Right cardiac atrium (tissue), 5 donors: ENCODE results near the gene TGDS. TPM values are rescaled to one million over a fixed set of nuclear protein-coding genes. Genes with fewer than 3 reads are reported as not detected.

Experiments used
- ATAC-seq, 2 donors: fragments of 200-7000 bp; cut with Tn5 transposase; one replicate each; pipeline versions ENCODE4 v1.8.0 to v1.9.1; 2020; ENCODE audit warnings: moderate library complexity in 2 of 2, mild to moderate bottlenecking in 1 of 2
- DNase-seq, 3 donors: peaks; one replicate each; pipeline ENCODE4 v3.0.0-alpha.2; 2020
- H3K27ac ChIP-seq: one replicate; pipeline ENCODE4 v1.5.1; 2013; ENCODE audit warnings: mild to moderate bottlenecking, low read length, control low read depth, moderate library complexity
- H3K27me3 ChIP-seq: one replicate; pipeline ENCODE4 v1.6.1; 2013; ENCODE audit not compliant: control insufficient read depth, insufficient read depth
- H3K4me1 ChIP-seq: one replicate; pipeline ENCODE4 v1.6.1; 2013; ENCODE audit warnings: low read length; ENCODE audit not compliant: control insufficient read depth, insufficient read depth
- H3K4me3 ChIP-seq: one replicate; pipeline ENCODE4 v1.5.1; 2013; ENCODE audit warnings: low read length, control low read depth
- H3K9me3 ChIP-seq: one replicate; pipeline ENCODE4 v1.6.1; 2013; ENCODE audit warnings: low read length; ENCODE audit not compliant: control insufficient read depth
- WGBS: extraction: QIAGEN DNeasy Blood & Tissue Kit; methylation state at CpG from one replicate; pipeline ENCODE4 v1.1.7; 2013; 5-methylcytosine and 5-hydroxymethylcytosine counted together
- intact Hi-C, 4 donors: fragments of 100-400 bp; cut with DNase I; formaldehyde crosslinking; loops; one replicate each; pipeline versions ENCODE4 v1.11.0 to v1.14.0; 2022 to 2023
- polyA plus RNA-seq: library from polyadenylated mRNA; stranded (reverse); fragments of 200-250 nt; gene quantifications from one replicate; pipeline ENCODE4 v1.2.3, GENCODE V29; 2013
- total RNA-seq, 4 donors: library from RNA; stranded (reverse); fragmentation: NEBNext Ultra II Directional; extraction: Animal tissue kit (Norgen Biotek cat#: 25700); gene quantifications; one replicate each; pipeline ENCODE4 v1.2.1, GENCODE V29; 2021
- donor health status: healthy with polysubstance abuse.
- donor health status: DM: no; HTN: yes; CAD: no.
- donor health status: DM: no; HTN: no; CAD: no.
- donor health status: DM: no; HTN: yes; CAD: no; lungs with severe emphysema.
- donor health status: DM: yes; HTN: yes; CAD: no.

The TGDS gene
- total and polyA plus RNA-seq, 5 donors = 4.9 to 5.8 (median 5.4) TPM

- H3K4me1 ChIP-seq = no peaks in the 10 kb centered on the region
- ATAC-seq = no peak
- WGBS = 84% methylated on average over 2 of the region's 2 CpGs
- no peaks in the 10 kb centered on the region for H3K9me3 ChIP-seq
- DNase-seq = no peak
- H3K4me3 ChIP-seq = no peak overlapping the region
- intact Hi-C loops = no loop called here
- no peak overlapping the region for H3K27ac ChIP-seq
- H3K27me3 ChIP-seq = no peaks in the 10 kb centered on the region
These were observed 24.4 kb upstream of the TGDS start for GRCh38 chr13:94620286-94620896.

GRCh38 chr13:94617389-94618000, 21.5 kb upstream of the TGDS start:
- Histone ChIP-seq H3K4me1 (no peaks in the 10 kb centered on the region), H3K4me3 (no peak overlapping the region), H3K27ac (no peak overlapping the region), H3K9me3 (no peaks in the 10 kb centered on the region), H3K27me3 (no peaks in the 10 kb centered on the region)
- WGBS = 65% methylated on average over 4 of the region's 4 CpGs
- ATAC-seq = no peak
- no peak for DNase-seq
- intact Hi-C loops = loop anchor here (1.0 to 5.0 kb wide), 4 partner anchors 180 to 185 kb away; no protein-coding TSS in a partner anchor

GRCh38 chr13:94613051-94613450, 17.1 kb upstream of the TGDS start:
- DNase-seq (no peak), ATAC-seq (no peak)
- no peaks in the 10 kb centered on the region for H3K27me3 ChIP-seq
- intact Hi-C loops = no loop called here
- H3K4me3 ChIP-seq = no peak overlapping the region
- no peaks in the 10 kb centered on the region for H3K9me3 ChIP-seq
- no peaks in the 10 kb centered on the region for H3K4me1 ChIP-seq
- no peak overlapping the region for H3K27ac ChIP-seq

GRCh38 chr13:94612050-94612449, 16.1 kb upstream of the TGDS start:
- 81% methylated on average over 4 of the region's 4 CpGs for WGBS
- no peak for ATAC-seq
- intact Hi-C loops = no loop called here
- Histone ChIP-seq H3K4me1 (peaks cover 2% of the 10 kb centered on the region), H3K4me3 (no peak overlapping the region), H3K27ac (no peak overlapping the region), H3K9me3 (no peaks in the 10 kb centered on the region), H3K27me3 (no peaks in the 10 kb centered on the region)
- DNase-seq = no peak

GRCh38 chr13:94610475-94610874, 14.5 kb upstream of the TGDS start:
- WGBS = 95% methylated on average over 5 of the region's 5 CpGs
- no peaks in the 10 kb centered on the region for H3K27me3 ChIP-seq
- peaks cover 2% of the 10 kb centered on the region for H3K4me1 ChIP-seq
- no peak for ATAC-seq
- H3K27ac ChIP-seq = no peak overlapping the region
- no peak overlapping the region for H3K4me3 ChIP-seq
- H3K9me3 ChIP-seq = no peaks in the 10 kb centered on the region
- no peak for DNase-seq
- intact Hi-C loops = no loop called here

- ATAC-seq (no peak), DNase-seq (no peak)
- intact Hi-C loops = no loop called here
- no peaks in the 10 kb centered on the region for H3K9me3 ChIP-seq
- no peaks in the 10 kb centered on the region for H3K27me3 ChIP-seq
- 91% methylated on average over 2 of the region's 2 CpGs for WGBS
- H3K27ac ChIP-seq = no peak overlapping the region
- peaks cover 2% of the 10 kb centered on the region for H3K4me1 ChIP-seq
- no peak overlapping the region for H3K4me3 ChIP-seq
These were observed 13.2 kb upstream of the TGDS start for GRCh38 chr13:94609196-94609595.

GRCh38 chr13:94608586-94608985, 12.6 kb upstream of the TGDS start:
- DNase-seq = no peak
- H3K4me3 ChIP-seq = no peak overlapping the region
- peaks cover 2% of the 10 kb centered on the region for H3K4me1 ChIP-seq
- 32% methylated on average over 1 of the region's 1 CpG for WGBS
- ATAC-seq = peak; percentile 60 to 71
- no peaks in the 10 kb centered on the region for H3K9me3 ChIP-seq
- intact Hi-C loops = no loop called here
- H3K27ac ChIP-seq = no peak overlapping the region
- no peaks in the 10 kb centered on the region for H3K27me3 ChIP-seq

GRCh38 chr13:94607939-94608338, 12.0 kb upstream of the TGDS start:
- WGBS = 75% methylated on average over 3 of the region's 3 CpGs
- Histone ChIP-seq H3K27me3 (no peaks in the 10 kb centered on the region), H3K9me3 (no peaks in the 10 kb centered on the region), H3K4me1 (peaks cover 2% of the 10 kb centered on the region), H3K27ac (no peak overlapping the region), H3K4me3 (no peak overlapping the region)
- DNase-seq (no peak), ATAC-seq (no peak)
- intact Hi-C loops = no loop called here

GRCh38 chr13:94607056-94607455, 11.1 kb upstream of the TGDS start:
- 91% methylated on average over 4 of the region's 4 CpGs for WGBS
- DNase-seq = no peak
- no peaks in the 10 kb centered on the region for H3K27me3 ChIP-seq
- H3K9me3 ChIP-seq = no peaks in the 10 kb centered on the region
- intact Hi-C loops = no loop called here
- peaks cover 2% of the 10 kb centered on the region for H3K4me1 ChIP-seq
- ATAC-seq = no peak
- H3K4me3 ChIP-seq = no peak overlapping the region
- no peak overlapping the region for H3K27ac ChIP-seq

GRCh38 chr13:94602467-94602866, 6.5 kb upstream of the TGDS start:
- H3K4me3 ChIP-seq = peak overlapping the region; percentile 69
- H3K27ac ChIP-seq = no peak overlapping the region
- no peak for DNase-seq
- no peak for ATAC-seq
- peaks cover 2% of the 10 kb centered on the region for H3K4me1 ChIP-seq
- 35% methylated on average over 1 of the region's 1 CpG for WGBS
- H3K9me3 ChIP-seq = no peaks in the 10 kb centered on the region
- intact Hi-C loops = no loop called here
- H3K27me3 ChIP-seq = no peaks in the 10 kb centered on the region

- Histone ChIP-seq H3K4me3 (peak within 1 kb of the TSS; percentile 69), H3K27me3 (no peaks in the 10 kb centered on the region), H3K9me3 (no peaks in the 10 kb centered on the region), H3K4me1 (no peaks in the 10 kb centered on the region), H3K27ac (peak within 1 kb of the TSS; percentile 55)
- intact Hi-C loops = no loop called here
- peak; percentile 100 for ATAC-seq
- WGBS = under 1% methylated on average over 71 of the region's 71 CpGs
- peak; percentile 97 to 99 (median 98) for DNase-seq
These were observed 5.8 kb upstream of the TGDS start, which contains the start of gene GPR180 for GRCh38 chr13:94601446-94602431. Gene GPR180 (plus strand): TSS chr13:94601857. CDS start chr13:94601928, 71 bp downstream.
